LNCAP (cell line): ENCODE measurements around the gene CAMTA1.

Experiments
- CTCF ChIP-seq: fragments of 450-650 bp; IDR thresholded peaks from 2 replicates; pipeline ENCODE4 v1.5.1; 2017; ENCODE audit warnings: mild to moderate bottlenecking

The CAMTA1 gene

GRCh38 chr1:7679159-7679872 lies 894.1 kb downstream of the CAMTA1 start:
- no peak for TF ChIP-seq CTCF

GRCh38 chr1:7679873-7680206 lies 894.6 kb downstream of the CAMTA1 start:
- TF ChIP-seq CTCF = no peak

- no peak for TF ChIP-seq CTCF
These were observed 895.1 kb downstream of the CAMTA1 start for GRCh38 chr1:7680207-7680954.

- TF ChIP-seq CTCF = no peak
These were observed 895.7 kb downstream of the CAMTA1 start for GRCh38 chr1:7680955-7681268.

- TF ChIP-seq CTCF = no peak
These were observed 896.1 kb downstream of the CAMTA1 start for GRCh38 chr1:7681401-7681800.

- TF ChIP-seq CTCF = no peak
These were observed 898.3 kb downstream of the CAMTA1 start for GRCh38 chr1:7683521-7683920.

GRCh38 chr1:7684132-7684531 lies 898.9 kb downstream of the CAMTA1 start:
- no peak for TF ChIP-seq CTCF
